HG03457 (cell line): ENCODE results near the gene SLC8A1.

ENCODE experiments used
- ATAC-seq: cut with Tn5 transposase; IDR thresholded peaks from one replicate; pipeline ENCODE4 v1.9.1; 2021; ENCODE audit warnings: moderate number of reproducible peaks; ENCODE audit not compliant: unreplicated experiment

The SLC8A1 gene

DNA sequence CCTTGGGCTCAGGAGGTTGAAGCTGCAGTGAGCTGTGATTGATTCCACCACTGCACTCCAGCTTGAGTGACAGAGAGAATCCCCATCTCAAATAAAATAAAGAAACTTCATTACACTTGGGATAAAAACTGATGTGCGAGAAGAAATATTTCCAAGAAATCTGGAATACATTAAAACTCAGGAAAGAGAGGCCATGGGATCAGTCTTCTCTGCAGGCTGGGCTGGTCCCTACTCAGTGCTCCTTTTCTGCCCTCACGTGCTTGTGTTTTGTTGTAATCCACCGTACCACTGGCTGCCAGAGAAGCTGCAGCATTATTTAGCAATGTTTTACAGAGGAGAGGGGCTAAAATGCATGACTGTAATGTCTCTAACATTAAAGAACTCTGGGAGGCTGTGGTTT is 282.0 kb downstream of the SLC8A1 start:
- no peak for ATAC-seq

DNA sequence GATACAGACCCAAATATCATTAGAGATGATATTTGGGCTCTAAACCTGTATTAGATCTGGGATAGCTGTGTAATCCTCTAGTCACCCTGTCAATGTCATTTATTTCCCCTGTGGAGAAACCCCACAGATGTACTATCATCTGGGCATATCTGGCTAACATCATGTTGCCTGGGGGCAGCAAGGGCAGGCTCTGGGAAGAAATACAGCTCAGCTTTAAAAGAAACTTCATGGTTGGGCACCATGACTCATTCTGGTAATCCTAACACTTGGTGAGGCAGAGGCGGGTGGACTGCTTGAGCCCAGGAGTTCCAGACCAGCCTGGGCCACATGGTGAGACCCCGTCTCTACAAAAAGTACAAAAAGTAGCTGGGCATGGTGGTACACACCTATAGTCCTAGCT is 282.5 kb downstream of the SLC8A1 start:
- ATAC-seq = no peak

DNA sequence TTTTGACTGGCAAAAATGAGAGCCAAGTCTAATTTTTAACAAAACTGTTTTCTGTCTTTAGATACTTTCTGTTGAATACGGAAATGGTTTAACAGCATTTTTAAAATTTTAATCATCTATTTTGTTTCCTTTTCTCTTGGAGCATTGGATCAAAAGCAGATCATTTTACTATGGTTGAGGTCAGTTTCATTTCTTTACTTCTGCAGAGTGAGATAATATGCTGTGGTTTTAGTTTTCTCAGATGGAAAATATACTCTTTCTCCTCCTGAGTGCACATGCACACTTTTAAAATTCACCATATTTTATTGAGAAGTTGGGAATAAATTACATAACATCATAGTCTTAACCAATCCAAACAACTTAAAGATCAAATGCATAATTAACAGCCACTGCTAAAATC is 283.3 kb downstream of the SLC8A1 start:
- no peak for ATAC-seq

DNA sequence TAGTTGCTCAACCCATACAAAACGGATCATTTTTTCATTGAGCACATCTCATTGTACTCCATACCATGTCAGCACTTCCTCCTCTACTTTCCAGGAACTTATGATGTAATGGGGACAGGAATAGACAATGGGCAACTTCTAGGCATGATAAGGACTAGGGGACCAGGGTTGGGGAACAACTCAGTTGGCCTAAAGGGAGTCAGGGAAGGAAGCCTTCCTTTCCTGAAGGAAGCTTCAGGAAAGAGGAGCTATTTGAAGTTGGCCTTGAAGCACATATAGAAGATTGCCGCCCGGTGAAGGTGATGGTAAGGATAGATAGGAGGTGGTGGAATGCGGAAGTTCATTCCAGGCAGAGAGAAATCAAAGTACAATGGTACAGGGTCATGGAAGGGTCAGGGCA is 283.9 kb downstream of the SLC8A1 start:
- no peak for ATAC-seq

DNA sequence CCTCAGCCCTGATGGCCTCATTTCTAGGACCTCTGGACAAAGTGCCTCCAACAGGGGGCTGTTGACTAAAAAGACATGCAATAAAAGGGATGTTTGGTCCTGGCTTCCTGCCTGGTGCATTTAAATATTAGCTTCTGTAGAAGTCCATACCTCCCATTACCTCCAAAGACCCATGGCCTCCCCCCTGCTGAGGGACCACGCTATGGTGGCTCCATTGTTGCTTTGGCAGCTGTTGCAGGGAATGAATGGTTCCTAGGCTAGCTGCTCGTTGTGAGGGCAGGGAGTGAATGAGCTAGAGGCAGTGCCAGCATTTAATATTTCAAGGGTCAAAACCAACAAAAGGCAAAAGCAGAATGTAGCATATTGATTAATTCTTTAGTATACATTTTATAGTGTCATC is 285.9 kb downstream of the SLC8A1 start:
- ATAC-seq = no peak

DNA sequence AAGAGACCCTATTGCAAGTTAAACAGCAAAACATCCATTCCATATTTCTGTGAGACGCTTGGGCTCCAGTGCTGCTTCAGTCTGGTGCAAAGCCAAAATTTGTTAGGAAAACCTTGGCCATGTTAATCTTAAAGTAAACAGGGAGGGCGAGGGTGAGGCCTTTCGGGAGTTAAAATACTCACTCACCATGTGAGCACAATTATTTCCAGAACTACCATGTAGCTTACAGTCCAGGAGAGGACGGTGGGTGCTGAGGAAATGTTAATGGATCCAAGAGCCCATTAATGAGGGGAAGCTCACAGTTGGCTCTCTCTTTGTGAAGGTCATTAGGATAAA is 286.4 kb downstream of the SLC8A1 start:
- ATAC-seq = no peak

DNA sequence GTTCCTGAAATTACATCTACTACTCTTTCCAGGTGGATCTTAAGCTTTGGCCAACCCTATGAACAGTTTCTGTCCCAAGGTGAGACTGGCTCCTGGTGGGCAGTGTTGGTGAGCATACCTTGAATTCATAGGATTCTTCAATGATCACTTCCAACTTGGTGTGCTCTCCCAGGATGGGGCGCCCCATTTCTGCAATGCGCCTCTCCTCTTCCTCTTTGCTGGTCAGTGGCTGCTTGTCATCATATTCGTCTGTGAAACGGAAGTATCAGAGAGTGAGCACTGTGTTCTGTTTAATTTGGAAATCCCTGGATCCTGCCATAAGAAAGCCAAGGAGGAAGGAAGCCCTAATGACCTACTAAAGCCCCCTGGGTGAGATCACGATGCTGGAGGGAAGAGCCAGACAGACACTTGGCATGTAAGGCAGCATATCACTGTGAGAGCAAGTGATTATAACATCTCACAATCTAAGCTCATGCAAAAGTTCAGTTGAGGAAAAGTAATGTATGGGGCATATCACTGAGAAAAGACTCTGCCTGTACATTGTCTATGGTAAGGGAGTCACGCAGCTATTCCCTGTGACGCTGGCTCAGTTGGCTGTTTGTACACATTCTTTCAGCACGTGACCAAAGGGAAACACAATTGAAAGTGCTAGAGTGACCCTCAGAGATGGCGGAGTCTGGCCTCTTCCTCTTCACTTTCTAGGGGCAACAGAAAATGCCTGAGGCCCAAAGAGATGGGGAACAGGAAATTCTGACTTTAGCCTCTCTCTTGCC is 287.0 kb downstream of the SLC8A1 start:
- ATAC-seq = no peak

DNA sequence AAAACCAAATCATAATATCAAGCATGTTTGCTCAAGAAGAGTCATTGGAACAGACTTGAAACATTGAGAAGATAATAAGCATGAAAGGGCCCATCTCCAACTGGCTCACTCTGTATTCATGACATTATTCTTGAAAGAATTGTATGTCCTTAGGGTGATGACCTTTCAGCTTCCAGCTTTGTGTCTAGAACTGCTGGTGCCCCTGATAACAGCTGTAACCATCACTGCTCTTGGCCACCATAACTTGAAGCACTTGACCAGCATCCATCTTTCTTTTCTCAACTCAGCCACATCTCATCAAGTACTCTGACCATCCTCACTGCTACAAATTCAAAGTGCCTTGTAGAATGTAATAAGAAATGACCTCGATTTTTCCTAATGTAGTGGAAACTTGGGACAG is 289.9 kb downstream of the SLC8A1 start:
- no peak for ATAC-seq

DNA sequence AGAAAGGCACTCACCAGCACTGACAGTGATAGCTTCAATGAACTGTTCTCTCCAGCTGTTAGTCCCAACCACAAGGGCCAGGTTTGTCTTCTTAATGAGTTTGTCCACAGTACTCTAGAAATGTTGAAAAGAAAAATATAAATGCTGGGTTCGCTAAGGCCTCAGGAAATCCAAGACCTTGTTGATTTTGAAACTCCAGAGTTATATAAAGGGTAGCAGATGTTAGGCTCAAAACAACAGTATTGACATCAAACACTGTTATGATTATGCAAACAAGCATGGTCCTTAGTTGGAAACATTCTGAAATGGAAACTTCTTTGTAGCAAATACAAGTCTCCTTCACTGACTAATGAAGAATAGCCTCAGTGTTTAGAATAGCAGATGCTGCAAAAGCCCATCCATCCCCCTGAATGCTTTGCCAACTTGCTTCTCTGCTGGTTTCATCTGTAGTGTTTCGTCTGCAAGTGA is 291.1 kb downstream of the SLC8A1 start:
- no peak for ATAC-seq

DNA sequence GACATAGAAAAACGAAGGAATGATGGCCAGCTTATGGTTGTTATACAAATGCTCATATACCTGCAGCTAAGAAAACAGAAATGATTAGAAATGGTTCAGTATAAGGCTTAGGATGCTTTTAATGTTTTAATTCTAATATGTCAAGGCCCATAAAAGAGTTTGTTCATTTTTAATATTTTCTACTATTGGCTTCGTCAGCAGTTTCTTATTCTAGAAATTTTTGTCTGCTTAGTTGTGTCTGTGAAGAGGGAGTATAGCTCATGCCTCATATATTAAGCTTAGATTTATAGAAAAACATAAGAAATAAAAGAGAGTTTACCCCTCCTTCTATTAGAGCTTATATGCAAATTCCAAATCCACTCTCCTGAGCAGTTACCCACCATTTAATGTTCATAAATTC is 292.6 kb downstream of the SLC8A1 start:
- no peak for ATAC-seq

DNA sequence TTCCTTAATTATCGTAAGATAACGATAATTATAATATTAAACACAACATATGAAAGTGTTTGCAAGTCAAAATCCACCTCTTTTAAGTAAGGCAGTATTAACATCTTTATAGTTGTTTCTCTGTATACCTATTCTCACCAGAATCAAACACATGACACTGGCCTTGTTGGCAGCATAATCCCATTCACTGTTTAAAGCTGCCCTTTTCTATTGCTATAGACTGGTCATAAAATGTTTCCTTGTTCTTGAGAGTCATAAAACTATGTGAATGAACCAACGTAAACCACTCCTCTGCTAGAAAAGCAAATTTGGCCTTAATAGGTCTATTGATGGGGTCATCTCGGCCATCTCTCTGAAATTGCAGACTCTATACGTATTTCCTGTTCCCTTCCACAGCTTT is 293.1 kb downstream of the SLC8A1 start:
- no peak for ATAC-seq

DNA sequence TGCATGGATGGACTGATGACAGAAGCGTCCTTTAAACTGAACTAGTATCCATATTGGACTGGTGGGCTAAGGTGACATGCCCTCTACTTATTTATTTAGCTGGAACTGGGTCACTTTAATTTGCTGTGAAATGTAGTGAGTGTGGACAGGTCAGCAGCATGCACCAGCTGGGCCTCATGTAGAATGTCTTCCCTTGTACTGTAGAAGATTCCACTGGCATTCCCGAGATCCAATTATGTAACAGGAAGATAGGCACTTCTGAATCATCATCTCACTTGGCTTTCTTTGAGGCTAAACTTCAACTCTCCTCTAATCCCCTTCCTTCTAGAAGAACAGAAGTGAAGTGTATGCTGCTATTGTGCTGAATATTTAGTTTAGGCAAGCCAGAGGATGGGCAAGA is 296.2 kb downstream of the SLC8A1 start:
- ATAC-seq = no peak

DNA sequence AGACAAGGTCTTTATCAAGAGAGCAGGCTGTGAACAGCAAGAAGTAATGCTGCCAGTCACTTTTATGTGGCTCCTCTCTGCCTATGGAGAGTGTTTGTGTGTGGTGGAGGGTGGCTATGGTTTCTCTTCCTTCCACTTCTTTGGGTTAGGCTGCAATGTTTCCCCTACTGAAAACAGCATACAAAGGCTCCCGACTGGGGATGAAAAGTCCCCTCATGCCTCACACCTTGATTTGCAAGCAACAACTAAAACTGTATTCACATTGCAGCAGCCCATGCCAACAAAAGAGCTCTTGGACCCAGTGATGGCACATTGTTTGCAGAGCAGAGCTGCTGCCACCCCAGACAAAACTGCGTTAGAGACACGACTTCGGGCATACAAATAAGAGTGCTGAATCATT is 301.6 kb downstream of the SLC8A1 start:
- no peak for ATAC-seq

DNA sequence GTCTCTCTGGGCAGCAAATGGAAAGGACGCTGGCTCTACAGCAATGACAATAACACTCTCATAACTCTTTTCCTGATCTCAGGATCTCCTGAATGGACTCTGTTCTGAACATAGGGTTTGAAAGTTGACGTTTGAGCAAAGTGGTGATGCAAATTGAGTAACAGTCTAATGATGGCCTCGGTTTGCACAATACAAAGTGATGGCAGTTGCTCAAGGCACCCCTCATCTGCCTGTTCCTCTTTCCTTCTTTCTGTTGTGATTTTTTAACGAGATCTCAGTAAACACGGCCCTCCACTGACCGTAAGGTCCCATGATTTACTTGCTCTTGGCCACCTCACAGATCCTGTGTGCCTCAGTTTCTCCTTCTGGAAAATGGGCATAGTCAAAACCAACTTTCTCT is 303.6 kb downstream of the SLC8A1 start:
- ATAC-seq = no peak

DNA sequence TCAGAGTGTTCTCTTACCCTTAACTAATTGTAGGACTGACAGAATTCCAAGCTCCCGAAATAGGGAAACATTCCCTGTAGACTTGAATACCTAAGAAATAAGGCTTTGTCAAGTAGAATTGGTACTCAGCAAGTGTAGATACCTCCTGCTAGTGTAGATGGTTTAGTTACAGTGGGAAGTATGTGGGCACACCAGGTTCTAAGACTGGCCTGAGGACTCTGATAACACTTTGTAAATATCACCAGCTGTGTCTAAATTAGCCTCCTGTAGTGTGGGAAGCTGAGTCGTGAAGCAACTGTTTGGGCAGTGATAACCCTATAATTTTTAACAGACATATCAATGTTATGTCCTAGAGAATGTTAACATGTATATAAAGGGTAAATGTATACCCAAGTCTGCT is 304.5 kb downstream of the SLC8A1 start:
- no peak for ATAC-seq

DNA sequence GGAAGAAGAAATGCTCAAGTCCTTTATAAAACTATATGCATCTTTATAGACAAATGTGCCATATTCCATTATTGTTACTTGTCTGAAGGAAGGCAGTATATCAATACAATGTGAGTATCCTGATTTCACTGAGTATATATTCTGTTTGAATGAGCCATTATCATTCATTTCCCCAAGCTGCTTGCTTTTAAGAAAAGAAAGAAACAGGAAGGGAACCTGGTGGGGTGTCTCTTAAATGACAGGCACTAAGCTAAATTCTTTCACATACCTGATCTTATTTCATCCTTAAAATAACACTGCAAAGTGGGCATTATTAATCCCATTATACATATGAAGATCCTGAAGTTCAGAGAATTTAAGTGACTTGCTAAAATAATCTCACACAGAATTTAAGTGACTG is 307.9 kb downstream of the SLC8A1 start:
- no peak for ATAC-seq

DNA sequence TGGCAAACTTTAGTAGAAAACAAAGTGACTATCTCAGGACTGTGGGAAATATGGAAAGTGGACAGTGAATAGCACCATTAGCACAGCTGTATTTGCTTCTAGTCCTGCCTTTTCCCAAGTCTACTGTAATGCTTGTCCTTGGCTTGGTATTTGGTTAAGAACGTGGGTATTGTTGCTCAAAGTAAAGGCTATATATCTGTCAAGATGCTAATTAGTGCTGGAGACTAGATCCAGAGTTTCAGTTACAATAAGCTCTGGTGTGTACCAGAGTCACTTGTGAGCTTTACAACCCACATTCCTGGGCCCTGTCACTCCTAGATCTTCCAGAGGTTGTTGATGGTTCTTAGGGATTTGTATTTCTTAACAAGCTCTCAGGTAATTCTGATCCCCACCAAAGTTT is 313.6 kb downstream of the SLC8A1 start:
- no peak for ATAC-seq

DNA sequence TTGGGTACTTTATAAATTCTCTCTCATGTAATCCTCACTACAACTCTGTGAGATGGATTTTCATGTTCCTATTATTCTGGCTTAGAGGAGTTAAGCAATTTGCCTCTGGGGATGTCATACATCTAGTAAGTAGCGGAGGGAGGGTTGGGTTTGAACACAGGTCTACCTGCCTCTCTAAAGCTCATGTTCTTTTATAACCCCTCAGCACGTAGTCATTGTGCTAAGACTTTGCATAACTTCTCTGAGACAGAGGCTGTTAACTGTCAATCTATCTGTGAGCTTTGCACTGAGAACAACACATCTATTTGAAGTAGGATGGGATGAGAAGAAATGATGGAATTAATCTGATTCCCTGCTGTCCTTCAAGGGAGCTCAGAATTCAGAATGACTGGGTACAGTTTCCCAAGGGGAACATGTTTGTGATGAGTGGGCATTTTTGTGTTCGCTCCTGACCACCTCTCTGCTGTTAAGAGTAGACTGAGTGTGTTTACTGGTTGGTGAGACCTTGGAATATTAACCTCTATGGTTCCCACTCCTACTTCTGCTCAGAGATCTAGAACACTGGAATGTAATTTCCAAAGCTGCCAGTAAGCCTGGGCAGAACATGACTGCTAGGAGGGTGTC is 320.7 kb downstream of the SLC8A1 start:
- ATAC-seq = no peak

DNA sequence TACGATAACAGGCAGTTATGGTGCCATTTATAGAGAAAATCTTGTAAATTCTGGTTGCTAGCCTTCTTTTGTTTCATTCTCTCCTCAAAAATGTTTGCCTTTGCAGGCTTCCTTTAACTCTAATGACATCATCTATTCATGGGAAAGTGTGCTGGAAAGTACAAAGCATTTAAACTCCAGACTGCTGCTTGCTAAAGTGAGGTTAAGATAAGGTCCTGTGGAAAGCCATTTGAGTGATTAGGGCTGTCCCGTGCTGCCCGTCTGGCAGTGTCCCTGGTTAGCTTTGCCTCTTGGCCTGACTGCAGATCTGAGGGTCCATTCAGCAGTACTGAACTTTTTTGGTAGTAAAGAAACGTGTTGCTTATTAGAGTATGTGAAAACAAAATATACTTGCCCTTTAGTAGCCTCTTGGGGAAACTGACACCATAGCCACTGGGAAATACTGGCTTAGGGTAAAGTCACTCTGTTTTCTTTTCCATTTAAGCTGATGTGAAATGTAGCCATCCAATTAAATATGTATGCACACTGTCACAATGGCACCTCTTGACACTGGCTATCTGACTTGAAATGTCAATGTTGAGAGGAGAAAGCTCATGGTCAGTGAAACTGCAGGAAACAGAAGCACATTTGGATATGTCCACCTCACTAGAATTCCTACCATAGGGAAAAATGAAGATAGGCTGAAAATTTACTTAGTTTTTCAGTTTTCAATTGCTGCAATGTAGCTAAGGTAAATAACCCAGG is 321.5 kb downstream of the SLC8A1 start:
- no peak for ATAC-seq

DNA sequence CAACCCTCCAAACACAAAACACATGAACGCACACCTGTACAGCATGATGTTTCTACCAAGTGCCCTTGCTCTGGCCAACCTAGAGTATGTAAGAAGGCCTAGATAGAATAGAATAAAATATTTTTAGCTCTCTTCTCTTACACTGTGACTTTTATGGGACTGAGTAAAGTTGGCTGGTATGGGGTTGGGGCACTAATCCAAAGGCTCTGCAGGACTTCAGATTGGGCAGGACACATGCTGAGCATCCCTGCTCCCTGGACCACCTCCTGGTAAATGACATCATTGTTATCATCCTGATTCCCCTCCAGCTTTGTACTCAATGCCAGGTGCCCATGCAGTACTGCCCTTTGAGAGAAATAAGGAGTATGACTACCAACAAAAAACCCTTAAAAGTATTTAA is 322.2 kb downstream of the SLC8A1 start:
- no peak for ATAC-seq

DNA sequence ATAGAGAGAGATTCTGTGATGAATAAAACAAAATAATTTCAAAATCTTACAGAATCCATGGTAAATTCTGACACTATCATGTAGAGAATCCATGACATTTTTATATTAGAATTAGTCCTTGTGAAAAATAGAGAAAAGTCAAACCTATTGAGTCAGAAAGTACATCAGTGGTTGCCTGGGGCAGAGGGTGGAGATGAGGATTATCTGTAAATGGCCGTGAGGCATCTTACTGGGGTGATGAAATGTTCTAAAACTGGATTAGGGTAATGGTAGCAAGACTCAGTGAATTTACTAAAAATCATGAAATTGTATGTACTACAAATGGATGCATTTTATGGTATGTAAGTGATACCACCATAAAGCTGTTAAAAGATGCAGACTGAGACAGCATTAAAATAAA is 323.1 kb downstream of the SLC8A1 start:
- no peak for ATAC-seq

DNA sequence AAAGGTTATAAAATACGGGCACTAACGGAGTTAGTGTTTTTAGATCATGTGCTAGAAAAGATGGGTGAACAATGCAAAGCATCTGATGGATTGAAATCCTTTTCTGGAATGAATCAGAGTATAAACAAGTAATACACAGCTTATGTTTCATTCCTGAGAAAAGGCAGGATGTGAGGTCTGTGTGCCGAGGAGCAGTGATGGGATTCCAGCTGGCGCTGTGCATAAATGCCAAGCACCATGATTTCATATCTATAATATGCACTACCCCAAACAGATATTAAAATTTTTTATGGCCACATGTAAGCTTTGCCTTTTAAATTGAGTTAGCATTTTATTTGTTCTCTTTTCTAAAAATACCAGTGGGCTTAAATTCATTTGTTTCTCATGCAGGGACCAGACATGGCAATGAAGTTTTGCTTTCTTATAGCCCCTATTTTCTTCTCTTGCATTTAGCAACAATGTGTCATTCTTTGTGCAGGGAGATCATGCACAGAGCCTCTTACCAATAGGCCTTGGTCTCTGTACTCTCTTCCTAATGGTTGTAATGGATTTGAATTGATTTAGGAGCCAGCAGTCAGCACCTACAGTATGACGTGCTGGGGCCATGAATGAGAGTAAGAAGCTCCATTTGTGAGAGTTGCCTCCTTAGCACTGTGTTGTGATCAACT is 323.9 kb downstream of the SLC8A1 start:
- no peak for ATAC-seq
